Heart left ventricle (tissue), 13 donors: ENCODE measurements around the gene MEF2A.

Source experiments
- CTCF ChIP-seq, 12 donors: fragments of 200-600 bp; sonication (generic) in 4 of 12; IDR thresholded peaks; one replicate each; pipeline versions ENCODE4 v1.5.0 to v1.8.0; 2018 to 2022; ENCODE audit warnings: antibody characterized with exemption in 12 of 12, mild to moderate bottlenecking in 5 of 12
- POLR2A ChIP-seq, 2 donors: fragments of 450-650 bp; IDR thresholded peaks; one replicate each; pipeline ENCODE4 v1.6.1; 2017; ENCODE audit warnings: antibody characterized with exemption in 2 of 2, mild to moderate bottlenecking in 2 of 2, moderate library complexity in 2 of 2
- donor health status: ischemic (EF 13 %, LVEDD 7.1; RV severe dilation, severe dysfunction).
- donor health status: DM: no; HTN: yes; CAD: no.
- donor health status: DM: no; HTN: no; CAD: no.
- donor health status: ischemic (EF 25% LVEDD 6.9; RV normal size, moderate dysfunction).
- donor health status: ischemic (EF 25% LVEDD 5.7; RV mildly dilated, moderate dysfunction).
- donor health status: ischemic (EF 35%, LVEDD 5.7; RV mildly dilated, moderate dysfunction).
- donor health status: nonischemic (EF 11% LVEDD 7.7; RV severe dilation, severe dysfunction).
- donor health status: DM: yes; HTN: yes; CAD: no.
- donor health status: PGD.
- donor health status: ischemic (EF 29% LVEDD 5.4; RV normal size, mild dysfunction).
- donor health status: nonischemic (EF 23%, LVEDD 6.1; RV moderate dilation, normal function).

- TF ChIP-seq CTCF (IDR thresholded peaks at IDR 0.05) = no peak
- TF ChIP-seq POLR2A (IDR thresholded peaks at IDR 0.05) = no peak
These were observed 107.3 kb downstream of the MEF2A start for GRCh38 chr15:99673111-99673510.
